DOHH2 (cell line): ENCODE data around the gene TMEM61.

Source experiments
- H3F3A ChIP-seq: fragments of 200-600 bp; sonication (generic), shearing (Covaris generic); 2 replicates; pipeline ENCODE4 v1.6.0; 2016; ENCODE audit warnings: antibody characterized with exemption, mild to moderate bottlenecking; ENCODE audit not compliant: control insufficient read depth, insufficient read depth
- H3K27ac ChIP-seq: fragments of 200-600 bp; sonication (generic); 2 replicates; pipeline ENCODE4 v1.5.1; 2014; ENCODE audit warnings: low read depth, mild to moderate bottlenecking, low read length, moderate library complexity
- H3K27me3 ChIP-seq: fragments of 200-600 bp; sonication (generic); 2 replicates; pipeline ENCODE4 v1.6.1; 2014; ENCODE audit warnings: mild to moderate bottlenecking, low read length, mixed read lengths; ENCODE audit not compliant: control insufficient read depth
- H3K36me3 ChIP-seq: fragments of 200-600 bp; sonication (generic); 2 replicates; pipeline ENCODE4 v1.6.1; 2014; ENCODE audit warnings: mild to moderate bottlenecking, low read length, moderate library complexity, mixed read lengths; ENCODE audit not compliant: control insufficient read depth
- H3K4me1 ChIP-seq: fragments of 200-600 bp; sonication (generic); 2 replicates; pipeline ENCODE4 v1.6.1; 2014; ENCODE audit warnings: mild to moderate bottlenecking, low read length, mixed read lengths; ENCODE audit not compliant: control insufficient read depth
- H3K4me2 ChIP-seq: fragments of 200-600 bp; sonication (generic); 2 replicates; pipeline ENCODE4 v1.6.0; 2014; ENCODE audit warnings: mild to moderate bottlenecking, low read length, moderate library complexity
- H3K4me3 ChIP-seq: fragments of 200-600 bp; sonication (generic); 2 replicates; pipeline ENCODE4 v1.5.1; 2014; ENCODE audit warnings: mild to moderate bottlenecking, low read length, mixed read lengths
- H3K79me2 ChIP-seq: fragments of 200-600 bp; sonication (generic); 2 replicates; pipeline ENCODE4 v1.6.1; 2014; ENCODE audit warnings: mild to moderate bottlenecking, low read length, mixed read lengths; ENCODE audit not compliant: control insufficient read depth
- H3K9me2 ChIP-seq: fragments of 200-600 bp; sonication (generic); replicated peaks from 2 replicates; pipeline ENCODE4 v1.6.1; 2014; ENCODE audit warnings: mild to moderate bottlenecking, low read length, mixed read lengths; ENCODE audit not compliant: control insufficient read depth
- H3K9me3 ChIP-seq: fragments of 200-600 bp; sonication (generic); 2 replicates; pipeline ENCODE4 v1.6.1; 2014; ENCODE audit warnings: antibody characterized with exemption, low read length, mixed read lengths; ENCODE audit not compliant: control insufficient read depth, insufficient read depth
- H4K20me1 ChIP-seq: fragments of 200-600 bp; sonication (generic); 2 replicates; pipeline ENCODE4 v1.6.0; 2014; ENCODE audit warnings: low read depth, mild to moderate bottlenecking, antibody characterized with exemption, low read length, moderate library complexity; ENCODE audit not compliant: control insufficient read depth, insufficient read depth
- CTCF ChIP-seq: fragments of 200-600 bp; sonication (generic); IDR thresholded peaks from one replicate; pipeline ENCODE4 v1.5.1; 2014; ENCODE audit warnings: antibody characterized with exemption, mild to moderate bottlenecking, low read depth, low read length; ENCODE audit not compliant: poor library complexity, severe bottlenecking
- EZH2phosphoT487 ChIP-seq: fragments of 200-600 bp; sonication (generic); IDR thresholded peaks from 2 replicates; pipeline ENCODE4 v1.6.1; 2017; ENCODE audit warnings: borderline replicate concordance, mild to moderate bottlenecking, antibody characterized with exemption, low read length, moderate library complexity, mixed read lengths

Gene TMEM61

GRCh38 chr1:55000110-55001085, 20.0 kb downstream of the TMEM61 start:
- no peaks in the 10 kb centered on the region for H4K20me1 ChIP-seq
- no peaks in the 10 kb centered on the region for H3F3A ChIP-seq
- H3K27ac ChIP-seq: no peak overlapping the region
- no peak for TF ChIP-seq EZH2phosphoT487
- no peak for TF ChIP-seq CTCF
- H3K4me3 ChIP-seq: no peak overlapping the region
- no peaks in the 10 kb centered on the region for H3K4me1 ChIP-seq
- H3K4me2 ChIP-seq: no peak overlapping the region
- no peaks in the 10 kb centered on the region for H3K79me2 ChIP-seq
- peaks cover 11% of the 10 kb centered on the region for H3K27me3 ChIP-seq
- H3K36me3 ChIP-seq: no peaks in the 10 kb centered on the region
- no peaks in the 10 kb centered on the region for H3K9me2 ChIP-seq
- no peaks in the 10 kb centered on the region for H3K9me3 ChIP-seq

- Histone ChIP-seq H3K36me3 (no peaks in the 10 kb centered on the region), H3K79me2 (no peaks in the 10 kb centered on the region), H3K27me3 (peaks cover 10% of the 10 kb centered on the region), H3K9me2 (no peaks in the 10 kb centered on the region), H3K4me2 (no peak overlapping the region), H3K9me3 (no peaks in the 10 kb centered on the region), H4K20me1 (no peaks in the 10 kb centered on the region), H3F3A (no peaks in the 10 kb centered on the region), H3K4me1 (no peaks in the 10 kb centered on the region), H3K27ac (no peak overlapping the region), H3K4me3 (no peak overlapping the region)
- TF ChIP-seq EZH2phosphoT487: no peak
- no peak for TF ChIP-seq CTCF
These were observed 20.9 kb downstream of the TMEM61 start for GRCh38 chr1:55001311-55001710.

GRCh38 chr1:55002686-55003085, 22.3 kb downstream of the TMEM61 start:
- TF ChIP-seq CTCF (no peak), EZH2phosphoT487 (no peak)
- Histone ChIP-seq H3K9me2 (no peaks in the 10 kb centered on the region), H3K9me3 (no peaks in the 10 kb centered on the region), H3K27me3 (peaks cover 4% of the 10 kb centered on the region), H4K20me1 (no peaks in the 10 kb centered on the region), H3K4me3 (no peak overlapping the region), H3K36me3 (no peaks in the 10 kb centered on the region), H3F3A (no peaks in the 10 kb centered on the region), H3K4me1 (no peaks in the 10 kb centered on the region), H3K27ac (no peak overlapping the region), H3K4me2 (no peak overlapping the region), H3K79me2 (no peaks in the 10 kb centered on the region)
